ENCODE measurements around the gene BOK. TPM values are rescaled to one million over a fixed set of nuclear protein-coding genes. Genes with fewer than 3 reads are reported as not detected.

BOK gene
- total RNA-seq, 4 donors from 2014 or later: 49.6 to 81.6 (median 71.4) TPM

DNA sequence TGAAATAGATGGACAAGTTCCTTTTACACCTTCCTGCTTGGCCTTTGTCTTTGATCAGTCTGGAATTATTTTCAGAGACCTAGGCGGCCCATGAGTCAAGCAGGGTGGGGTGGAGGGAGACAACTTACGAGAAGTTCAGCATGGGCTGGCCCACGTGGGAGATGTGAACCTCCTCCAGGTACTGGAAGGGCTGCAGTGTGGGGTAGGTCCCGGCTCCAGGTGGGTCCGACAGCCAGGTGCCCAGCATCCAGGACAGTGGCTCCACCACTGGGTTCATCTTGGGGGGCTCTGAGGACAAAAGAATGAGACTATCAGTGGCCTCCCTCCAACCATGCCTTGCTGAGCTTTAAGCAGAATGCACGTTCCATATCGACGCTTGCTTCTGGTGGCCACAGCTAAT lies 47.6 kb downstream of the BOK start:
- Histone ChIP-seq H3K27me3 (no peaks in the 10 kb centered on the region), H3K27ac (no peak overlapping the region), H3K36me3 (peaks cover 0 to 64% (median 14%) of the 10 kb centered on the region in 3 donors), H3K4me1 (peaks cover 0 to 24% (median 5%) of the 10 kb centered on the region in 4 donors), H3K4me3 (no peak overlapping the region), H3K9me3 (no peaks in the 10 kb centered on the region)
- WGBS, 2 donors: 94% methylated on average over 8 of the region's 8 CpGs
- TF ChIP-seq, protein P1, sequence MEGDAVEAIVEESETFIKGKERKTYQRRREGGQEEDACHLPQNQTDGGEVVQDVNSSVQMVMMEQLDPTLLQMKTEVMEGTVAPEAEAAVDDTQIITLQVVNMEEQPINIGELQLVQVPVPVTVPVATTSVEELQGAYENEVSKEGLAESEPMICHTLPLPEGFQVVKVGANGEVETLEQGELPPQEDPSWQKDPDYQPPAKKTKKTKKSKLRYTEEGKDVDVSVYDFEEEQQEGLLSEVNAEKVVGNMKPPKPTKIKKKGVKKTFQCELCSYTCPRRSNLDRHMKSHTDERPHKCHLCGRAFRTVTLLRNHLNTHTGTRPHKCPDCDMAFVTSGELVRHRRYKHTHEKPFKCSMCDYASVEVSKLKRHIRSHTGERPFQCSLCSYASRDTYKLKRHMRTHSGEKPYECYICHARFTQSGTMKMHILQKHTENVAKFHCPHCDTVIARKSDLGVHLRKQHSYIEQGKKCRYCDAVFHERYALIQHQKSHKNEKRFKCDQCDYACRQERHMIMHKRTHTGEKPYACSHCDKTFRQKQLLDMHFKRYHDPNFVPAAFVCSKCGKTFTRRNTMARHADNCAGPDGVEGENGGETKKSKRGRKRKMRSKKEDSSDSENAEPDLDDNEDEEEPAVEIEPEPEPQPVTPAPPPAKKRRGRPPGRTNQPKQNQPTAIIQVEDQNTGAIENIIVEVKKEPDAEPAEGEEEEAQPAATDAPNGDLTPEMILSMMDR (IDR thresholded peaks at IDR 0.05): no peak
- TF ChIP-seq EP300 (IDR thresholded peaks at IDR 0.05): no peak
- TF ChIP-seq POLR2A (IDR thresholded peaks at IDR 0.05): no peak
- no peak for DNase-seq (ENCODE audit: low spot score in 2 of 2)

DNA sequence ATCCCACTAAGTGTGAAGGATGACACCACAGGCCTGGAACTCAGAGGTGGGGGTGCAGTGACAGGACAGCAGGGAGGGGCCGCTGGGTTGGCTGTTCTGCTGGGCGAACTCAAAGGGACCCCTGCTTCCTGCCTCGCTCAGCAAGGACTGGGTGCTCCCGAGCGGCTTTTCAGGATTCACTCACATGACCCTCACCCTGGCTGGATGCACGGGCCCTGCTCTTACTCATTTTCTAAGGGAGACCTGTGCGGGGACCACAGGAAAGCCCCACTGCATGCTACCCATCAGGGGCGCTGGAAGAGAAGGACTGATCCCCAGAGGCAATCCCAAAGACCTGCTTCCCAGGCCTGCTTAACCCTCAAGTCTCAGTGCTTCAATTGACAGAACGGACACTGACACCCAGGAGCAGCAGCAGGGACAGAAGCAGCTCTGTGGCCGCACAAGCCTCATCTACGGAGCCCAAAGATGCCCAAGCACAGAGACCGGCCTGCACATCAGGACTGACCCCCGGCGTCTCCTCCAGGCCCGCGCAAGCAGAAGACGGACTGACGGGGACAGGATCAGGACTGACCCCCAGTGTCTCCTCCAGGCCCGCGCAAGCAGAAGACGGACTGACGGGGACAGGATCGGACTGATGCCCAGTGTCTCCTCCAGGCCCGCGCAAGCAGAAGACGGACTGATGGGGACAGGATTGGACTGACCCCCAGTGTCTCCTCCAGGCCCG lies 48.8 kb downstream of the BOK start:
- WGBS, 2 donors: 88 to 94% methylated on average over 18 to 21 of the region's 27 CpGs
- TF ChIP-seq, protein P1 (IDR thresholded peaks at IDR 0.05): no peak
- TF ChIP-seq EP300 (IDR thresholded peaks at IDR 0.05): no peak
- TF ChIP-seq POLR2A (IDR thresholded peaks at IDR 0.05): no peak
- DNase-seq (ENCODE audit: low spot score in 2 of 2): no peak
- H3K9me3 ChIP-seq: no peaks in the 10 kb centered on the region
- H3K36me3 ChIP-seq: peaks cover 0 to 53% (median 6%) of the 10 kb centered on the region in 3 donors
- peaks cover 0 to 27% (median 5%) of the 10 kb centered on the region in 4 donors for H3K4me1 ChIP-seq
- no peaks in the 10 kb centered on the region for H3K27me3 ChIP-seq
- no peak overlapping the region for H3K27ac ChIP-seq
- no peak overlapping the region for H3K4me3 ChIP-seq

DNA sequence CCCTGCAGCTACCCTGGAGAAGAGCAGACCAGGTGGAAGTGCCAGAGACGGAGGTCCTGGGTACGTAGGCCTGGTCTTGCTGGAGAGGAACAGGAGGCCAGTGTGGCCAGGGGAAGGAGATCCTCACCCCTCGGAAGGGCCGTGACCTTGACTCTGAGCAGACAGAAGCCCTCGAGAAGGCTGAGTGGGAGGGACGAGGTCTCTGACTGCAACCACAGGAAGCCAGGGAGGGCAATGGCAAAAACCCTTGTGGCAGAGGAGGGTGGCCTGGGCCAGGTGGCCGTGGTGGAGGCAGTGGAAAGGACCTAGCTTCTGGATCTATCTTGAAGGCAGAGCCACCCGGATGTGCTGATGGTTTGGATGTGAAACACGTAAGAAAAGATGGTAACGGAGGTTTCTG lies 50.3 kb downstream of the BOK start:
- no peak for DNase-seq (ENCODE audit: low spot score in 2 of 2)
- no peak overlapping the region for H3K4me3 ChIP-seq
- WGBS, 2 donors: 83 to 88% methylated on average over 10 of the region's 10 CpGs
- no peaks in the 10 kb centered on the region for H3K27me3 ChIP-seq
- H3K9me3 ChIP-seq: no peaks in the 10 kb centered on the region
- no peak overlapping the region for H3K27ac ChIP-seq
- peaks cover 0 to 40% (median 0%) of the 10 kb centered on the region in 3 donors for H3K36me3 ChIP-seq
- H3K4me1 ChIP-seq: peaks cover 0 to 30% (median 5%) of the 10 kb centered on the region in 4 donors
- TF ChIP-seq, protein P1 (IDR thresholded peaks at IDR 0.05): no peak
- TF ChIP-seq POLR2A (IDR thresholded peaks at IDR 0.05) (no peak), EP300 (IDR thresholded peaks at IDR 0.05) (no peak)

DNA sequence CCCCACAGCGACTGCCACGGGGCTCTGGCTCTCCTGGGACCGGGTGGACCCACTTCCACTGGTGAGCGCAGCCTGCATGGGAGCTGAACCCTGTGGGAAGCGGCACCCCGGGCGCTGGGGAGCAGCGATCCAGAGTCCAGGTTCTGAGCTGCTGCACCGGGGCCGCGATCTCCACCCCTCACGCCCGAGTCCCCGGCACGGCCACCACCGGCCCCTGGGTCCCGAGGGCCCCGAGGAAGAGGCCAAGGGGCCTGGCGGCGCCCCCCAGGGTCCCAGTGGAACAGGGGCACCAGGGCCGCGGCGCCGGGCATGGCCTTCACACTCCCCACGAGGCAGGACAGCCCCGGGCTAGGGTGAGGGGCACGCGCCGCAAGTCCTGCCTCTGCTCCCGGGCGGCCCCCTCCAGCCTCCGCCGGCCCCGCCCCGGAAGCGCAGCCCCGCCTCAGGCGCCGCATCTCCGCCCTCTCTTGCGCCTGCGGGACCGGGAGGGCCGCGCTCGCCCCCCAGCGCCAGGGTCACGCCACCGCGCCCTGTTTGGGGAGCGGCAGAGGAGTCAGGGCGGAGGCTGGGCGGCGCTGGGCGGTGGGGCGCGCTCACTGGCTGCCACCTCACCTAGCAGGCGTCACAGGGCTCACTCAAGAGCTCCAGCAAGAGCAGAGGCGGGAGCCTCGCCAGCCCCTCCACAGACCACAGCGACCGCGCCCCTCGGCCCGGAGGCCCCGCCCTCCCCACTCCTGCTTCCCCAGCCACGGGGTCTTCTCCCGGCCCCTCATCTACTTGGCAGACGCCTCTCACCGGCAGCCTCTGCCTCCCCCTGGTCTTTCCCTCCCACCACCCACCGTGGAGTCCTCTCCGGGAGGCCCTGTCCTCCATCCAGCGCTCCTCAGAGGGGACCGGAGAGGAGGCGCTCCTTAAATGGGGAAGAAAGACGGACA lies 51.6 kb downstream of the BOK start:
- peak overlapping the region; percentile 58 to 88 (median 74) for H3K27ac ChIP-seq
- peaks cover 0 to 30% (median 0%) of the 10 kb centered on the region in 3 donors for H3K36me3 ChIP-seq
- peak overlapping the region; percentile 52 to 74 (median 65) for H3K4me3 ChIP-seq
- DNase-seq (ENCODE audit: low spot score in 2 of 2): peak; percentile 45 to 50
- TF ChIP-seq EP300 (IDR thresholded peaks at IDR 0.05): peak in 1 of 2 donors; percentile 8
- TF ChIP-seq POLR2A (IDR thresholded peaks at IDR 0.05): peak in 1 of 2 donors; percentile 19
- TF ChIP-seq, protein P1 (IDR thresholded peaks at IDR 0.05): peak; percentile 70 to 79 (median 74)
- no peaks in the 10 kb centered on the region for H3K9me3 ChIP-seq
- WGBS, 2 donors: 6 to 11% methylated on average over 32 to 49 of the region's 76 CpGs
- H3K4me1 ChIP-seq: peaks cover 0 to 30% (median 5%) of the 10 kb centered on the region in 4 donors
- H3K27me3 ChIP-seq: no peaks in the 10 kb centered on the region

All from tibial nerve (tissue), 4 donors.